IPS-18c (cell line): ENCODE data around the gene REN.
A peak's percentile ranks its signal among the peaks of the same experiment; 100 is the strongest.

Experiments
- H3K4me3 ChIP-seq: 2 replicates; pipeline ENCODE4 v1.7.0; 2013; ENCODE audit warnings: low read depth, mild to moderate bottlenecking, low read length, moderate library complexity; ENCODE audit not compliant: insufficient read depth
- H3K9me3 ChIP-seq: one replicate; pipeline ENCODE4 v1.6.1; 2013; ENCODE audit warnings: mild to moderate bottlenecking, low read length, moderate library complexity; ENCODE audit not compliant: control insufficient read depth, insufficient read depth

Gene REN

GRCh38 chr1:204194080-204194479, 27.9 kb upstream of the REN start:
- H3K9me3 ChIP-seq = no peaks in the 10 kb centered on the region
- H3K4me3 ChIP-seq = no peak overlapping the region

- Histone ChIP-seq H3K4me3 (no peak overlapping the region), H3K9me3 (no peaks in the 10 kb centered on the region)
Observed at GRCh38 chr1:204192589-204193352, 26.6 kb upstream of the REN start.

GRCh38 chr1:204192046-204192445, 25.9 kb upstream of the REN start:
- Histone ChIP-seq H3K4me3 (no peak overlapping the region), H3K9me3 (no peaks in the 10 kb centered on the region)

- Histone ChIP-seq H3K4me3 (no peak overlapping the region), H3K9me3 (no peaks in the 10 kb centered on the region)
Observed at GRCh38 chr1:204191456-204191855, 25.3 kb upstream of the REN start.

- H3K4me3 ChIP-seq = peak overlapping the region; percentile 42; the same call in 1 of the 2 replicates
- H3K9me3 ChIP-seq = no peaks in the 10 kb centered on the region
Observed at GRCh38 chr1:204190212-204191211, 24.4 kb upstream of the REN start.

GRCh38 chr1:204188959-204189639, 23.0 kb upstream of the REN start:
- H3K9me3 ChIP-seq = no peaks in the 10 kb centered on the region
- H3K4me3 ChIP-seq = no peak overlapping the region

GRCh38 chr1:204186597-204186996, 20.5 kb upstream of the REN start:
- Histone ChIP-seq H3K9me3 (no peaks in the 10 kb centered on the region), H3K4me3 (no peak overlapping the region)

- H3K4me3 ChIP-seq = no peak overlapping the region
- no peaks in the 10 kb centered on the region for H3K9me3 ChIP-seq
Observed at GRCh38 chr1:204181116-204181515, 15.0 kb upstream of the REN start.

GRCh38 chr1:204180133-204180532, 14.0 kb upstream of the REN start:
- Histone ChIP-seq H3K4me3 (no peak overlapping the region), H3K9me3 (no peaks in the 10 kb centered on the region)

GRCh38 chr1:204178487-204179281, 12.5 kb upstream of the REN start:
- H3K9me3 ChIP-seq = no peaks in the 10 kb centered on the region
- no peak overlapping the region for H3K4me3 ChIP-seq

GRCh38 chr1:204177133-204177532, 11.0 kb upstream of the REN start:
- no peak overlapping the region for H3K4me3 ChIP-seq

GRCh38 chr1:204176049-204176448, 9.9 kb upstream of the REN start:
- Histone ChIP-seq H3K9me3 (no peaks in the 10 kb centered on the region), H3K4me3 (no peak overlapping the region)

More at GRCh38 chr1:204177133-204177532, 11.0 kb upstream of the REN start:
- H3K9me3 ChIP-seq = no peaks in the 10 kb centered on the region

- no peaks in the 10 kb centered on the region for H3K9me3 ChIP-seq
Observed at GRCh38 chr1:204174958-204175357, 8.8 kb upstream of the REN start.

GRCh38 chr1:204172404-204173029, 6.4 kb upstream of the REN start:
- no peak overlapping the region for H3K4me3 ChIP-seq
- no peaks in the 10 kb centered on the region for H3K9me3 ChIP-seq

More at GRCh38 chr1:204174958-204175357, 8.8 kb upstream of the REN start:
- H3K4me3 ChIP-seq = no peak overlapping the region

- Histone ChIP-seq H3K9me3 (no peaks in the 10 kb centered on the region), H3K4me3 (no peak overlapping the region)
Observed at GRCh38 chr1:204171751-204172178, 5.6 kb upstream of the REN start.

GRCh38 chr1:204170494-204171155, 4.5 kb upstream of the REN start:
- no peaks in the 10 kb centered on the region for H3K9me3 ChIP-seq
- no peak overlapping the region for H3K4me3 ChIP-seq
